SK-MEL-5 (cell line): ENCODE measurements around the gene BRD1. TPM values are rescaled to one million over a fixed set of nuclear protein-coding genes. Genes with fewer than 3 reads are reported as not detected.
A peak's percentile ranks its signal among the peaks of the same experiment; 100 is the strongest.
"Not testable (repeated sequence)": the region's sequence is repeated elsewhere in the genome, so short reads cannot be mapped to it uniquely, and the experiment has no call there.

Experiments used
- DNase-seq: peaks from one replicate; pipeline ENCODE4 v3.0.0-alpha.2; 2016; ENCODE audit warnings: low read depth, low spot score
- in situ Hi-C: cut with HindIII; loops from 2 replicates; pipeline ENCODE4 v1.10.0; 2016; ENCODE audit warnings: low sequenced_read_pairs, high pct_unique_total_duplicates, low pct_unique_long_range_greater_than_20kb
- total RNA-seq: library from RNA; depleted of rRNA; stranded (reverse); fragments of >200 nt; shearing (Covaris generic); gene quantifications from 2 replicates; pipeline ENCODE4 v1.2.3, GENCODE V29; 2014

The BRD1 gene
- total RNA-seq, 1 experiment from 2014 or later, result 16.2 TPM

DNA sequence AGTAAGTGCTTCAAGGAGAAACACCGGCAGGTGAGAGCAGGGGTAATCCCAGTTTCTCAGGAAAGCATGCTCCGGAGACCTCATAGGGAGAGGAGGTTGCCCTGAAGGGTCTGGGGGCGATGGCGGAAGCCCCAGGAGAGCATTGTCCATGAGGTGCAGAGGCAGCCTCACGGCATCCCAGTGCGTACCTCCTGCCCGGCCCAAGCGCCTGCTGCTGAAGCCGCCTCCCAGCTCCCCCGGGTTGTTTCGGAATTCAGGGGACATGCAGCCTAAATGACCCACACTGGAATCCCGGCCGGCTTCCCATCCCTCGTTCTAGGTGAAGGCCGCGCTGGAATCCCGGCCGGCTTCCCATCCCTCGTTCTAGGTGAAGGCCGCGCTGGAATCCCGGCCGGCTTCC lies 28.7 kb upstream of the BRD1 start:
- DNase-seq, result no peak
- in situ Hi-C loops, result no loop called here

DNA sequence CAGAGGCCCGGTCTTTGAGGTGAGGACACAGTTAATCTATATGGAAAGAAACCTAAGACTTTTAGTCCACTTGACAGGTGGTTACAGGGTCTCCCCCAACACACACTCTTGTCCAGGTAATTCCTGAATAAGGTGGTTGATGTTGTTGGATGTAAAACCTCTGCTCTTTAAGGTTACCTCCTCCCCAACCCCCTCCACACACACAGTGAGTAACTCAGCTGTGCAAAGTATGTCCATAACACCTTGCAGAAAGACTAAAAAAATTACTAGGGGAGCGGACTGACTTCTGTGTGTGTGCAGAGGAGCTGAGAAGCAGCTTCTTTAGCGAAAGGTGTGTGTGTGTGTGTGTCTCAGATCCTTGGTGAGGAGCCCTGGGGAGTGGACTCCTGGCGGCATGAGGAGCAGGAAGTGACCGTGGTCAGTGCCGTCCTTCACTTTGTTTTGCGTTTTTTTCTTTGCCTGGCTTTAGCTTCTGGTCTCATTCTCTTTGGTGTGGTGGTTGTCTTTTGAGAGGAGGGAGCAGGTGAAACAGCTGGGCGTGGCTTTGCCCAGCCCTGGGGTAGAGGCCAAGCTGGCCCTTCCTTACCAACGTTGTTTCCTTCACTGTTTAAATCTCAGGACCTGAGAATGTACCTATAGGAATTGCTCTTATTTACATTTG lies 27.7 kb upstream of the BRD1 start:
- in situ Hi-C loops, result no loop called here

GRCh38 chr22:49853981-49854831 lies 26.5 kb upstream of the BRD1 start:
- peak; percentile 22 for DNase-seq
- in situ Hi-C loops, result no loop called here

More for the DNA sequence above, 27.7 kb upstream of the BRD1 start:
- peak; percentile 21 for DNase-seq

- in situ Hi-C loops, result no loop called here
- peak; percentile 98 for DNase-seq
These were observed 25.5 kb upstream of the BRD1 start, which contains the start of gene ZBED4 for GRCh38 chr22:49852898-49853894. Gene ZBED4 (plus strand): TSS chr22:49853844. CDS start chr22:49883663, 29,819 bp downstream.

GRCh38 chr22:49852568-49852897 lies 24.9 kb upstream of the BRD1 start:
- DNase-seq, in situ Hi-C loops: not testable (repeated sequence)

GRCh38 chr22:49850959-49851802 lies 23.5 kb upstream of the BRD1 start:
- in situ Hi-C loops, result no loop called here
- DNase-seq, result no peak

DNA sequence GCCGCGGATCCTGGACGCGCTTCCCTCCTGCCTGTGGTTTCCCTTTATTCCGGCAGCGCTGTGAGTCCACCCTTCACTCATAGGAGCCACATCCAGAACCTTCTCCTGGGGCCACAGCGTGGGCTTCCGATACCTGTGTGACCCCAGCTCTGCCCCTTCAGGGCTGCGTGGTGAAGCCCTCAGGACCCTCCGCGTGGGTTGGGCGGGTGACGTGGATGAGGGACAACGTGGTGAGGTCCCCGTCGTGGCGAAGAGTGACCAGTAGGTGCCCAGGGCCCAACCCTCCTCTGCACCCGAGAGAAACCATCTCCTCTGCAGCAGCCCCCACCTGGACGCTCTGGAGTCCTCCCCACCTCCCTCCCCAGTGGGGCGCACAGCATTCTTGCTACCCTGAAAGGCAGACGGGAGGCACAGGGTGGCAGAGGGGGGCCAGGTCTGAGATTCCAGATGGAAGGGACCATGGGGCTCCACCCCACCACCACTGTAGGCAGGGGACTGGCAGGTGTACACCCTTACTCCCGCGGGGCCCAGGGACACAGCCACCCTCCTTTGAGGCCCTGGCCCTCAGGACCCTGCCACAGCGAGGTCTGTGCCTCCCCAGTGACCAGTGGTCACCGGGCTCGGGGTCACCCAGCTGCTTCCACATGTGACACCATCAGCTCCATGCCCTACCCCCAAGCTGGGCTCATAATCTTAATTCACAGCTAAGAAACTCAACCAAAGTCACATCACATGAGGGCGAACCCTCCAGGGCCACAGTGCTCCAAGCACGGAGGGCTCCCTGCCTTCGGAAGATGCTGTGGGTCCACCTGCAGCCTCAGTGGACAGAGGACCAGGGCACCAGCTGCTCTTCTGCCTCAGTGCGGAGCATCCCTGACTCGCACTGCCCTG lies 22.6 kb upstream of the BRD1 start:
- in situ Hi-C loops, result no loop called here
- no peak for DNase-seq

DNA sequence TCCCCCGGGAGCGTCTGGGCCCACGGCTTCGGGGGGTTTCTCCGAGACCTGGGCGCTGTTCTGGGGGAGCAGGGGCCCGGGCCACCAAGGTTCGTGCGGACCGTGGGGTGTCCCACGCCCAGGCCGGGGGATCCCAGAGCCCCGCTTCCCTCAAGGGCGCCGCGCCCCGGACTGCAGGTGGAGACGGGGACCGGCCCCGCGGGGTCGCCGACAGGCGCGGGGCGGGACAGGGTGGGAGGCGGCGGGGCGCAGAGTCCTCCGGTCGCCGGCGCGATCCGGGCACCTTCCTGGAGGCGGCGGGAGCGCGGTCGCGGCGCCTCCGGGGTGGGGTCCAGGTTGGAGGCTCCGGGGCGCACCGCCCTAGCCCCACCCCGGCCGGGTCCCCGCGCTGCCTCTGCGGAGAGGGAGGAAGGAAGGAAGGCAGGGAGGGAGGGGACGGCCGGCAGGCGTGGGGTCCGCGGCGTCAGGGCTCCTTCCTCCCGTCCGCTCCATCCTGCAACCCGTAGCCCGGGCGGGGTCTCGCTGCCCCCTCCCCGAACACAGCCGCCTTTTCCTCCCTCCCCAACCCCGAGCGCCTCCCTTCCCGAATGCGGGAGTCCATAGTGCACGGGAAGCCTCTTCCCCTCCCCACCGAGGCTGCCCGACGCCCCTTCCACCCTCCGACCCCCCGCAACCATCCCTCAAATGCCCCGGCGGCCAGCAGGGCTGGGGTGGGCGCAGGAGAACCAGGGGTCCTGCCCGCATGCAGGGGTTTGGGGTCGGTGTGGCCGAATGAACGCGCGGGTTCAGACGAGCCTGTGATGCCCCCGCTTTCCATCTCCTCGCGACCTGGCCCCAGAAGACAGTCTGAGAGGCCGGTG lies 21.7 kb upstream of the BRD1 start:
- in situ Hi-C loops, result no loop called here
- no peak for DNase-seq

DNA sequence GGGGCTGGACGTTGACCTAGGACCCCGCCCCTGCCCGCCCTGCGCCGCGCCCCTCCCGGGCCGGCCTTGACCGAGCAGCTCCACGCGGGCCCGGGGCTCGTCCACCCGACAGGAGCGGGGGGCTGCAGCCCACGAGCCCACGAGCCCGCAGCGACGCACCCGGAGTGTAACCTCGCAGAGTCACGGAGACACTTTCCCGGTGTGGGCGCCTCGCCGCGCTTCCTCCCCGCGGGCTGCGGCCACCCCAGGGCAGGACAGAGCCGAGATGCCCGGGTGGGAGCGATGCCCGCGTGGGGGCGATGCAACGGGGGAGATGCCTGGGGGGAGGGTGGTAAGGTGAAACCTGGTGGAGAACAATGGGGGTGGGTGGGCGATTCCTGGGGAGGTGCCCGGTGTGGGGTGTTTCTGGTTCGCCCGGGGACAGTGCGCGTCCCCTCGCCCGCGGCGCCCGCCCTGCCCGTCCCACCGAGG lies 21.1 kb upstream of the BRD1 start:
- in situ Hi-C loops, result no loop called here
- no peak for DNase-seq

DNA sequence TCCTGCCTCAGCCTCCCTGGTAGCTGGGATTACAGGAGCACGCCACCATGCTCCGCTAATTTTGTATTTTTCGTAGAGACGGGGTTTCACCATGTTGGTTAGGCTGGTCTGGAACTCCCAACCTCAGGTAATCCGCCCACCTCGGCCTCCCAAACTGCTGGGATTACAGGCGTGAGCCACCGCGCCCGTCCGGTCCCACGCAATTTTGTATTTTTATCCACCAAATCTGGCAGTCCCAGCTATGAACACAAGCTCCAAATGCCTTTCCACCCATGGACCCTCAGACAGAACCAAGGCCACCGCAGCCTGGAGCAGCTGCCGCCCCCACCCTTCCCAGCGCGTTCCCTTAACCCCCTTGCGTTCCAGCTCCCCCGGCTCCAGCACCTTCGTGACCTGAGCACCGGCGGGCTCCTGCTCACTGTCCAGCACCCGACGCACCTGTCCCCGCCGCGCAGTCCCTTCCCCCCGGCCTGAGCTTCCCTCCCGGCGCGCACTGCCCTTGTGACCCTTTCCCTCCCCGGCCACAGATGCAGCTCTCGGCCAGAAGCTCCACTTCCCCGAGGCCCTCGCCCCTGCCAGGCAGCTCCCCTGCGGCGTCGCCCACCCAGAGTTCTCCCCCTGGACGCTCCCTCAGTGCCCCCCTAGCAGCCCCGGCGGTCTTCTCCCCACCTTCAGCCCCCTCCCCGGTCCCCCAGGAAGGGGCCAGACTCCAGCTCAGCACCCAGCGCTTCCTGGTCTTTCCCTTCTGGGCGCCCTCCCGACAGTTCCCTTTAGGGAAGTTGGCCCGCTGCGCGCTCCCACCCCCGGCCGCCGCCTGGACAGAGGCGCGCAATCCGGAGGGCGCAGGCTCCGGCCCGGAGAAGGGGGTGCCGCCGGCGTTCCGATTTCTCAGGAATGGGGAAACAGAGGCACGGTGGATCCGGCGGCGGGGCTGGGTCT lies 20.3 kb upstream of the BRD1 start:
- in situ Hi-C loops, result no loop called here
- no peak for DNase-seq

DNA sequence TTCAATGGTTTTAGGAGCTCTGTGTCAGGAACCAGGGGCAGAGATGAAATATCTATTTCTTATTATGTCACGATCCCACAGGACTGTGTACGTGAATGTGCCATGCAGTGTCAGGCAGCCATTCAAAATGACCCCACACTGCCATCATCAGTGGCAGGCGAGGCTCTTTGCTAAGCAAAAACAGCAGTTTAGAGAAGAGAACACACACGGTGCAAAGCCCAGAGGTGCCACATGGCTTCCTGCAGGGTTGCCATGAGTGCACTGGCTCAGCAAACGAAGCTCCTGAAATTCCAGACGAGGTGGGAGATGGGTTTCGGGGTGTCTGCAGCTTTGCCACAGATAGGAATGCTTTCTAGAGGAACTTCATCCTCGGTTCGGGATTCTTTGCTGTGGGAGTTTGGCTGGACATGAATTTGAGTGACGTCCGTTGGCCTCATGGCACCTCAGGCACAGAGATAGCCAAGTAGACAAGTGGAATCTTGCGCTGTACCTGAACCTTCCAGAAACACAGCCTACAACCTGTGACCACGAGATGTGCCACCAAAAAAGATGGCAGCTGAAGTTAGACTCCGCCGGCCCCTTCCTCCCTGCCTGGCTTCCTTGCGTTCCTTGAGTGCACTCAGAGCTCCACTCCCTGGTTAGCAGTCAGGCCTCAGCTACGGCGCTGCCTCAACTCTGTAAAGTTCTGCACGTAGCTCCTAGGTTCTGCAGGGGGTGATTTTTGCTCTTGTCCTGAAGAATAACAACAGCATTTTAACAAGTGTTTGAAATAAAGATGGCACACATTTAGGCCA lies 18.2 kb upstream of the BRD1 start:
- no peak for DNase-seq
- in situ Hi-C loops, result no loop called here

- in situ Hi-C loops, result no loop called here
- DNase-seq, result no peak
These were observed 17.6 kb upstream of the BRD1 start for GRCh38 chr22:49845241-49845640.

GRCh38 chr22:49838771-49839717 lies 11.4 kb upstream of the BRD1 start:
- no peak for DNase-seq
- in situ Hi-C loops, result no loop called here
